ENCODE results near the gene SANBR. TPM values are rescaled to one million over a fixed set of nuclear protein-coding genes. Genes with fewer than 3 reads are reported as not detected.

Gene SANBR
- total RNA-seq, 6 donors from 2014 or later: 7.3 to 40.3 (median 9.0) TPM

Other genes with a start within 250 kb of the SANBR start
- gene REL, start 184.3 kb upstream of the SANBR start, total RNA-seq: 10 to 100 TPM; 17.8 to 49.5 (median 29.6) TPM
- 10 to 100 TPM; 10.7 to 42.8 (median 28.6) TPM for gene PEX13, start 48.2 kb upstream of the SANBR start, total RNA-seq
- gene PUS10, start 47.6 kb upstream of the SANBR start, total RNA-seq: 10 to 100 TPM in 3 of 6 donors, 1 to 10 TPM in 3; 6.1 to 28.3 (median 10.3) TPM
- 10 to 100 TPM; 11.9 to 20.7 (median 16.6) TPM for gene C2orf74, start 96.3 kb downstream of the SANBR start, total RNA-seq

Measured in upper lobe of left lung (tissue), 6 donors.